ENCODE data around the gene SPOCK3.

SPOCK3 gene

GRCh38 chr4:167041524-167041923 is 192.8 kb downstream of the SPOCK3 start:
- Histone ChIP-seq H3K4me3 (ENCODE audit: low read depth, low read length, poor library complexity, severe bottlenecking) (no peak overlapping the region), H3K9me2 (ENCODE audit: low read depth, low read length) (no peaks in the 10 kb centered on the region), H3K27me3 (ENCODE audit: insufficient read depth, low read length) (no peaks in the 10 kb centered on the region), H3K27ac (ENCODE audit: low read depth, low read length, poor library complexity, severe bottlenecking) (no peak overlapping the region), H3K79me2 (ENCODE audit: insufficient read depth, low read length) (no peaks in the 10 kb centered on the region), H3K9me3 (ENCODE audit: low read length) (no peaks in the 10 kb centered on the region), H3F3A (ENCODE audit: insufficient read depth, low read length) (no peaks in the 10 kb centered on the region), H2AFZ (ENCODE audit: low read length) (no peak overlapping the region), H3K4me2 (ENCODE audit: low read length) (no peak overlapping the region), H3K36me3 (ENCODE audit: insufficient read depth, low read length) (no peaks in the 10 kb centered on the region), H4K20me1 (ENCODE audit: insufficient read depth, low read length) (no peaks in the 10 kb centered on the region), H3K4me1 (ENCODE audit: insufficient read depth, low read length, severe bottlenecking) (peaks cover 5% of the 10 kb centered on the region), H3K9ac (ENCODE audit: low read length) (no peak overlapping the region)
- TF ChIP-seq EZH2 (IDR thresholded peaks at IDR 0.05; ENCODE audit: borderline replicate concordance, low read length): no peak
- no peak for TF ChIP-seq CTCF (IDR thresholded peaks at IDR 0.05; ENCODE audit: low read length)

- Histone ChIP-seq H3K9me3 (ENCODE audit: low read length) (no peaks in the 10 kb centered on the region), H3F3A (ENCODE audit: insufficient read depth, low read length) (no peaks in the 10 kb centered on the region)
- TF ChIP-seq EZH2 (IDR thresholded peaks at IDR 0.05; ENCODE audit: borderline replicate concordance, low read length) (no peak), CTCF (IDR thresholded peaks at IDR 0.05; ENCODE audit: low read length) (no peak)
Observed at GRCh38 chr4:167035390-167035789, 198.9 kb downstream of the SPOCK3 start.

GRCh38 chr4:167034983-167035382 is 199.3 kb downstream of the SPOCK3 start:
- TF ChIP-seq CTCF (IDR thresholded peaks at IDR 0.05; ENCODE audit: low read length) (no peak), EZH2 (IDR thresholded peaks at IDR 0.05; ENCODE audit: borderline replicate concordance, low read length) (no peak)
- Histone ChIP-seq H3K4me3 (ENCODE audit: low read depth, low read length, poor library complexity, severe bottlenecking) (no peak overlapping the region), H4K20me1 (ENCODE audit: insufficient read depth, low read length) (no peaks in the 10 kb centered on the region), H3K4me2 (ENCODE audit: low read length) (no peak overlapping the region), H3K36me3 (ENCODE audit: insufficient read depth, low read length) (no peaks in the 10 kb centered on the region), H3F3A (ENCODE audit: insufficient read depth, low read length) (no peaks in the 10 kb centered on the region), H3K27ac (ENCODE audit: low read depth, low read length, poor library complexity, severe bottlenecking) (no peak overlapping the region), H2AFZ (ENCODE audit: low read length) (no peak overlapping the region), H3K27me3 (ENCODE audit: insufficient read depth, low read length) (no peaks in the 10 kb centered on the region), H3K9me2 (ENCODE audit: low read depth, low read length) (no peaks in the 10 kb centered on the region), H3K9me3 (ENCODE audit: low read length) (no peaks in the 10 kb centered on the region), H3K9ac (ENCODE audit: low read length) (no peak overlapping the region), H3K79me2 (ENCODE audit: insufficient read depth, low read length) (no peaks in the 10 kb centered on the region), H3K4me1 (ENCODE audit: insufficient read depth, low read length, severe bottlenecking) (peaks cover 2% of the 10 kb centered on the region)

More at GRCh38 chr4:167035390-167035789, 198.9 kb downstream of the SPOCK3 start:
- Histone ChIP-seq H3K9me2 (ENCODE audit: low read depth, low read length) (no peaks in the 10 kb centered on the region), H3K36me3 (ENCODE audit: insufficient read depth, low read length) (no peaks in the 10 kb centered on the region), H3K79me2 (ENCODE audit: insufficient read depth, low read length) (no peaks in the 10 kb centered on the region), H3K27me3 (ENCODE audit: insufficient read depth, low read length) (no peaks in the 10 kb centered on the region), H3K9ac (ENCODE audit: low read length) (no peak overlapping the region), H3K4me3 (ENCODE audit: low read depth, low read length, poor library complexity, severe bottlenecking) (no peak overlapping the region), H3K27ac (ENCODE audit: low read depth, low read length, poor library complexity, severe bottlenecking) (no peak overlapping the region), H4K20me1 (ENCODE audit: insufficient read depth, low read length) (no peaks in the 10 kb centered on the region), H3K4me2 (ENCODE audit: low read length) (no peak overlapping the region), H3K4me1 (ENCODE audit: insufficient read depth, low read length, severe bottlenecking) (peaks cover 5% of the 10 kb centered on the region), H2AFZ (ENCODE audit: low read length) (no peak overlapping the region)

Data from OCI-LY1 (cell line).